HEK293 (cell line): Measurements from ENCODE around the gene RIN1.
A peak's percentile ranks its signal among the peaks of the same experiment; 100 is the strongest.

Experiments used
- EGR2 ChIP-seq: fragments of 450-650 bp; formaldehyde crosslinking; IDR thresholded peaks from 2 replicates; pipeline ENCODE4 v1.5.1; 2016; ENCODE audit warnings: low read depth, missing biosample characterization, missing genetic modification characterization
- GFI1B ChIP-seq: fragments of 450-650 bp; formaldehyde crosslinking; IDR thresholded peaks from 2 replicates; pipeline ENCODE4 v1.5.1; 2016; ENCODE audit warnings: missing biosample characterization, missing genetic modification characterization
- GLIS1 ChIP-seq: fragments of 450-650 bp; formaldehyde crosslinking; IDR thresholded peaks from 2 replicates; pipeline ENCODE4 v1.5.1; 2016; ENCODE audit warnings: missing biosample characterization, missing genetic modification characterization
- KLF8 ChIP-seq: fragments of 450-650 bp; formaldehyde crosslinking; IDR thresholded peaks from 2 replicates; pipeline ENCODE4 v1.5.1; 2016; ENCODE audit warnings: missing biosample characterization, missing genetic modification characterization
- MZF1 ChIP-seq: fragments of 450-650 bp; formaldehyde crosslinking; IDR thresholded peaks from 2 replicates; pipeline ENCODE4 v1.5.1; 2017; ENCODE audit warnings: missing biosample characterization, missing genetic modification characterization, borderline replicate concordance
- OSR2 ChIP-seq: fragments of 450-650 bp; formaldehyde crosslinking; IDR thresholded peaks from 2 replicates; pipeline ENCODE4 v1.5.1; 2016; ENCODE audit warnings: missing biosample characterization, missing genetic modification characterization
- OVOL3 ChIP-seq: fragments of 450-650 bp; formaldehyde crosslinking; IDR thresholded peaks from 2 replicates; pipeline ENCODE4 v1.5.1; 2016; ENCODE audit warnings: missing biosample characterization, missing genetic modification characterization
- SP3 ChIP-seq: fragments of 450-650 bp; formaldehyde crosslinking; IDR thresholded peaks from 2 replicates; pipeline ENCODE4 v1.5.1; 2016; ENCODE audit warnings: missing biosample characterization, missing genetic modification characterization
- TRIM28 ChIP-seq: IDR thresholded peaks from 2 replicates; pipeline ENCODE4 v1.6.1; 2011; ENCODE audit warnings: low read length, control low read depth, borderline replicate concordance
- WT1 ChIP-seq: fragments of 450-650 bp; formaldehyde crosslinking; IDR thresholded peaks from 2 replicates; pipeline ENCODE4 v1.5.1; 2016; ENCODE audit warnings: missing biosample characterization, missing genetic modification characterization
- ZBTB8A ChIP-seq: fragments of 450-650 bp; formaldehyde crosslinking; IDR thresholded peaks from 2 replicates; pipeline ENCODE4 v1.5.1; 2016; ENCODE audit warnings: missing biosample characterization, missing genetic modification characterization
- ZFP3 ChIP-seq: fragments of 450-650 bp; formaldehyde crosslinking; IDR thresholded peaks from 2 replicates; pipeline ENCODE4 v1.5.1; 2016; ENCODE audit warnings: low read depth, missing biosample characterization, missing genetic modification characterization
- ZNF19 ChIP-seq: fragments of 450-650 bp; formaldehyde crosslinking; IDR thresholded peaks from 2 replicates; pipeline ENCODE4; 2016; ENCODE audit warnings: missing biosample characterization, missing genetic modification characterization, low read depth
- ZNF223 ChIP-seq: fragments of 450-650 bp; formaldehyde crosslinking; IDR thresholded peaks from 2 replicates; pipeline ENCODE4 v1.5.1; 2016; ENCODE audit warnings: missing biosample characterization, missing genetic modification characterization
- ZNF366 ChIP-seq: fragments of 450-650 bp; formaldehyde crosslinking; conservative IDR thresholded peaks from 2 replicates; pipeline ENCODE4 v1.5.1; 2016; ENCODE audit warnings: missing biosample characterization, missing genetic modification characterization
- ZNF433 ChIP-seq: fragments of 450-650 bp; formaldehyde crosslinking; IDR thresholded peaks from 2 replicates; pipeline ENCODE4 v1.5.1; 2016; ENCODE audit warnings: missing biosample characterization, missing genetic modification characterization, low read depth
- ZNF549 ChIP-seq: fragments of 450-650 bp; IDR thresholded peaks from 2 replicates; pipeline ENCODE4 v1.5.1; 2018; ENCODE audit warnings: missing biosample characterization, missing genetic modification characterization, mild to moderate bottlenecking, inconsistent platforms, moderate library complexity
- ZNF596 ChIP-seq: fragments of 450-650 bp; IDR thresholded peaks from 2 replicates; pipeline ENCODE4 v1.5.0; 2018; ENCODE audit warnings: missing biosample characterization, mild to moderate bottlenecking, missing genetic modification characterization, moderate library complexity
- ZNF629 ChIP-seq: fragments of 450-650 bp; formaldehyde crosslinking; IDR thresholded peaks from 2 replicates; pipeline ENCODE4 v1.5.1; 2017; ENCODE audit warnings: missing biosample characterization, missing genetic modification characterization
- ZNF654 ChIP-seq: fragments of 450-650 bp; formaldehyde crosslinking; IDR thresholded peaks from 2 replicates; pipeline ENCODE4 v1.5.1; 2016; ENCODE audit warnings: low read depth, missing biosample characterization, missing genetic modification characterization
- ZNF660 ChIP-seq: fragments of 450-650 bp; IDR thresholded peaks from 2 replicates; pipeline ENCODE4 v1.5.1; 2018; ENCODE audit warnings: missing biosample characterization, mild to moderate bottlenecking, missing genetic modification characterization
- ZNF837 ChIP-seq: fragments of 450-650 bp; formaldehyde crosslinking; IDR thresholded peaks from 2 replicates; pipeline ENCODE4 v1.5.1; 2016; ENCODE audit warnings: missing biosample characterization, missing genetic modification characterization
- TF ChIP-seq, protein P1 (sequence below): fragments of 450-650 bp; formaldehyde crosslinking; IDR thresholded peaks from 2 replicates; pipeline ENCODE4 v1.5.1; 2016; ENCODE audit warnings: missing biosample characterization, missing genetic modification characterization
- TF ChIP-seq, protein P2 (sequence below): fragments of 450-650 bp; formaldehyde crosslinking; IDR thresholded peaks from 2 replicates; pipeline ENCODE4 v1.5.1; 2017; ENCODE audit warnings: missing biosample characterization, missing genetic modification characterization
- TF ChIP-seq, protein P3 (sequence below): fragments of 450-650 bp; formaldehyde crosslinking; IDR thresholded peaks from 2 replicates; pipeline ENCODE4 v1.5.1; 2016; ENCODE audit warnings: missing biosample characterization, missing genetic modification characterization
- TF ChIP-seq, protein P4 (sequence below): fragments of 450-650 bp; formaldehyde crosslinking; IDR thresholded peaks from 2 replicates; pipeline ENCODE4 v1.5.1; 2016; ENCODE audit warnings: missing biosample characterization, missing genetic modification characterization
- TF ChIP-seq, protein P5 (sequence below): fragments of 450-650 bp; formaldehyde crosslinking; IDR thresholded peaks from 2 replicates; pipeline ENCODE4 v1.5.1; 2016; ENCODE audit warnings: missing biosample characterization, missing genetic modification characterization
- TF ChIP-seq, protein P6 (sequence below): fragments of 450-650 bp; formaldehyde crosslinking; IDR thresholded peaks from 2 replicates; pipeline ENCODE4 v1.5.1; 2016; ENCODE audit warnings: missing biosample characterization, missing genetic modification characterization

RIN1 gene

DNA sequence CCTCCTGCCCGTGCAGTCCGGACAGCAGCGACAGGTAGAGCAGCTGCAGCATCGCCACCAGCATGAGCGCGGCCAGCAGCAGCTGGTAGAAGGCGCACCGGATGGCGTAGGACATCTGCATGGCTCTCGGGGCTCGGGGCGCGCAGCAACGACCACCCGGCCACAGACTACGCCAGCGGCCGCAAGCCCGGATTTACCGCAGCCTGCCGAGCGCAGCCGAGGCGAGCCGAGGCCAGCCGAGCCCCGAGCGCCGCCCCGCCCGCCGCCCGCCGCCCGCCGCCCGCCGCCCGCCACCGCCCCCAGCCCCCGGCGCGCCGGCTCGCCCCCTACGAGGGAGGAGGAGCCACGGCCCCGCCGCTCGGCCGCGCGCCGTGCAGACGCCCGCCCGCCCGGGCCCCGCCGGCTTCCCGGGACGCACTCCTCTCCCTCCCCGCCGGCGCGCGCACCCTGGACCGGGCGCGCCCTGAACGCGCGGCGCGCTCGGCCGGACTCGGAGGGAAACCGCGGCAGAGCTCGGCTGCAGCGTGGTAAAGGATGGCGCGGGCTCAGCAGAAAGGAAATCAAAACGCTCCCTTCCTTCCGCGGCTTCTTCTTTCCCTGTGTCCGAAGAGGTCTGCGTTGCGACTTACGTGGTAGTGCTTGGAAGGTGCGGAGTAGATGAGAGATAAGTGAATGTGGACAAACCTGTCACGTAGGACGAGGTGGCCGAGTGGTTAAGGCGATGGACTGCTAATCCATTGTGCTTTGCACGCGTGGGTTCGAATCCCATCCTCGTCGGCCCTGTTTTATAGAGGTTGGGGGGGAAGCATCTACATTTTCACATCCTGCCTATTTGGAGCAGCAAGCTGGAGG is 11.4 kb upstream of the RIN1 start, which contains the start of gene B4GAT1 (continued):
- TF ChIP-seq OVOL3 (tag by site-specific recombination) (no peak), ZNF549 (tag by site-specific recombination) (no peak), ZNF660 (tag by site-specific recombination) (peak; percentile 86), KLF8 (tag by site-specific recombination) (peak; percentile 77), ZNF837 (no peak), OSR2 (no peak), GFI1B (no peak), ZNF223 (no peak), SP3 (peak; percentile 57), GLIS1 (tag by site-specific recombination) (peak; percentile 60), TRIM28 (peak; percentile 48; the same call in 1 of the 2 replicates), ZNF19 (tag by site-specific recombination) (no peak), ZNF596 (tag by site-specific recombination) (no peak), ZNF654 (tag by site-specific recombination) (no peak), MZF1 (no peak), ZNF366 (tag by site-specific recombination) (peak; percentile 81), ZBTB8A (tag by site-specific recombination) (peak; percentile 55), WT1 (peak; percentile 56; the same call in 1 of the 2 replicates), ZNF629 (tag by site-specific recombination) (peak; percentile 65), EGR2 (no peak), ZFP3 (no peak), ZNF433 (tag by site-specific recombination) (no peak)
- TF ChIP-seq, protein P1, sequence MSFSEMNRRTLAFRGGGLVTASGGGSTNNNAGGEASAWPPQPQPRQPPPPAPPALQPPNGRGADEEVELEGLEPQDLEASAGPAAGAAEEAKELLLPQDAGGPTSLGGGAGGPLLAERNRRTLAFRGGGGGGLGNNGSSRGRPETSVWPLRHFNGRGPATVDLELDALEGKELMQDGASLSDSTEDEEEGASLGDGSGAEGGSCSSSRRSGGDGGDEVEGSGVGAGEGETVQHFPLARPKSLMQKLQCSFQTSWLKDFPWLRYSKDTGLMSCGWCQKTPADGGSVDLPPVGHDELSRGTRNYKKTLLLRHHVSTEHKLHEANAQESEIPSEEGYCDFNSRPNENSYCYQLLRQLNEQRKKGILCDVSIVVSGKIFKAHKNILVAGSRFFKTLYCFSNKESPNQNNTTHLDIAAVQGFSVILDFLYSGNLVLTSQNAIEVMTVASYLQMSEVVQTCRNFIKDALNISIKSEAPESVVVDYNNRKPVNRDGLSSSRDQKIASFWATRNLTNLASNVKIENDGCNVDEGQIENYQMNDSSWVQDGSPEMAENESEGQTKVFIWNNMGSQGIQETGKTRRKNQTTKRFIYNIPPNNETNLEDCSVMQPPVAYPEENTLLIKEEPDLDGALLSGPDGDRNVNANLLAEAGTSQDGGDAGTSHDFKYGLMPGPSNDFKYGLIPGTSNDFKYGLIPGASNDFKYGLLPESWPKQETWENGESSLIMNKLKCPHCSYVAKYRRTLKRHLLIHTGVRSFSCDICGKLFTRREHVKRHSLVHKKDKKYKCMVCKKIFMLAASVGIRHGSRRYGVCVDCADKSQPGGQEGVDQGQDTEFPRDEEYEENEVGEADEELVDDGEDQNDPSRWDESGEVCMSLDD (tag by site-specific recombination), result 0 out of 2 replicates have a peak, but pooled peaks have one; percentile 29
- TF ChIP-seq, protein P2, sequence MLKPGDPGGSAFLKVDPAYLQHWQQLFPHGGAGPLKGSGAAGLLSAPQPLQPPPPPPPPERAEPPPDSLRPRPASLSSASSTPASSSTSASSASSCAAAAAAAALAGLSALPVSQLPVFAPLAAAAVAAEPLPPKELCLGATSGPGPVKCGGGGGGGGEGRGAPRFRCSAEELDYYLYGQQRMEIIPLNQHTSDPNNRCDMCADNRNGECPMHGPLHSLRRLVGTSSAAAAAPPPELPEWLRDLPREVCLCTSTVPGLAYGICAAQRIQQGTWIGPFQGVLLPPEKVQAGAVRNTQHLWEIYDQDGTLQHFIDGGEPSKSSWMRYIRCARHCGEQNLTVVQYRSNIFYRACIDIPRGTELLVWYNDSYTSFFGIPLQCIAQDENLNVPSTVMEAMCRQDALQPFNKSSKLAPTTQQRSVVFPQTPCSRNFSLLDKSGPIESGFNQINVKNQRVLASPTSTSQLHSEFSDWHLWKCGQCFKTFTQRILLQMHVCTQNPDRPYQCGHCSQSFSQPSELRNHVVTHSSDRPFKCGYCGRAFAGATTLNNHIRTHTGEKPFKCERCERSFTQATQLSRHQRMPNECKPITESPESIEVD (tag by site-specific recombination), result no peak
- TF ChIP-seq, protein P3, sequence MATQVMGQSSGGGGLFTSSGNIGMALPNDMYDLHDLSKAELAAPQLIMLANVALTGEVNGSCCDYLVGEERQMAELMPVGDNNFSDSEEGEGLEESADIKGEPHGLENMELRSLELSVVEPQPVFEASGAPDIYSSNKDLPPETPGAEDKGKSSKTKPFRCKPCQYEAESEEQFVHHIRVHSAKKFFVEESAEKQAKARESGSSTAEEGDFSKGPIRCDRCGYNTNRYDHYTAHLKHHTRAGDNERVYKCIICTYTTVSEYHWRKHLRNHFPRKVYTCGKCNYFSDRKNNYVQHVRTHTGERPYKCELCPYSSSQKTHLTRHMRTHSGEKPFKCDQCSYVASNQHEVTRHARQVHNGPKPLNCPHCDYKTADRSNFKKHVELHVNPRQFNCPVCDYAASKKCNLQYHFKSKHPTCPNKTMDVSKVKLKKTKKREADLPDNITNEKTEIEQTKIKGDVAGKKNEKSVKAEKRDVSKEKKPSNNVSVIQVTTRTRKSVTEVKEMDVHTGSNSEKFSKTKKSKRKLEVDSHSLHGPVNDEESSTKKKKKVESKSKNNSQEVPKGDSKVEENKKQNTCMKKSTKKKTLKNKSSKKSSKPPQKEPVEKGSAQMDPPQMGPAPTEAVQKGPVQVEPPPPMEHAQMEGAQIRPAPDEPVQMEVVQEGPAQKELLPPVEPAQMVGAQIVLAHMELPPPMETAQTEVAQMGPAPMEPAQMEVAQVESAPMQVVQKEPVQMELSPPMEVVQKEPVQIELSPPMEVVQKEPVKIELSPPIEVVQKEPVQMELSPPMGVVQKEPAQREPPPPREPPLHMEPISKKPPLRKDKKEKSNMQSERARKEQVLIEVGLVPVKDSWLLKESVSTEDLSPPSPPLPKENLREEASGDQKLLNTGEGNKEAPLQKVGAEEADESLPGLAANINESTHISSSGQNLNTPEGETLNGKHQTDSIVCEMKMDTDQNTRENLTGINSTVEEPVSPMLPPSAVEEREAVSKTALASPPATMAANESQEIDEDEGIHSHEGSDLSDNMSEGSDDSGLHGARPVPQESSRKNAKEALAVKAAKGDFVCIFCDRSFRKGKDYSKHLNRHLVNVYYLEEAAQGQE (tag by site-specific recombination), result 0 out of 2 replicates have a peak, but pooled peaks have one; percentile 15
- TF ChIP-seq, protein P4, sequence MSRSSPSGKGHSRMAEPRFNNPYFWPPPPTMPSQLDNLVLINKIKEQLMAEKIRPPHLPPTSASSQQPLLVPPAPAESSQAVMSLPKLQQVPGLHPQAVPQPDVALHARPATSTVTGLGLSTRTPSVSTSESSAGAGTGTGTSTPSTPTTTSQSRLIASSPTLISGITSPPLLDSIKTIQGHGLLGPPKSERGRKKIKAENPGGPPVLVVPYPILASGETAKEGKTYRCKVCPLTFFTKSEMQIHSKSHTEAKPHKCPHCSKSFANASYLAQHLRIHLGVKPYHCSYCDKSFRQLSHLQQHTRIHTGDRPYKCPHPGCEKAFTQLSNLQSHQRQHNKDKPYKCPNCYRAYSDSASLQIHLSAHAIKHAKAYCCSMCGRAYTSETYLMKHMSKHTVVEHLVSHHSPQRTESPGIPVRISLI (tag by site-specific recombination), result no peak
- TF ChIP-seq, protein P5, sequence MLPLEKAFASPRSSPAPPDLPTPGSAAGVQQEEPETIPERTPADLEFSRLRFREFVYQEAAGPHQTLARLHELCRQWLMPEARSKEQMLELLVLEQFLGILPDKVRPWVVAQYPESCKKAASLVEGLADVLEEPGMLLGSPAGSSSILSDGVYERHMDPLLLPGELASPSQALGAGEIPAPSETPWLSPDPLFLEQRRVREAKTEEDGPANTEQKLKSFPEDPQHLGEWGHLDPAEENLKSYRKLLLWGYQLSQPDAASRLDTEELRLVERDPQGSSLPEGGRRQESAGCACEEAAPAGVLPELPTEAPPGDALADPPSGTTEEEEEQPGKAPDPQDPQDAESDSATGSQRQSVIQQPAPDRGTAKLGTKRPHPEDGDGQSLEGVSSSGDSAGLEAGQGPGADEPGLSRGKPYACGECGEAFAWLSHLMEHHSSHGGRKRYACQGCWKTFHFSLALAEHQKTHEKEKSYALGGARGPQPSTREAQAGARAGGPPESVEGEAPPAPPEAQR (tag by site-specific recombination), result peak; percentile 88; the same call in 1 of the 2 replicates
- TF ChIP-seq, protein P6, sequence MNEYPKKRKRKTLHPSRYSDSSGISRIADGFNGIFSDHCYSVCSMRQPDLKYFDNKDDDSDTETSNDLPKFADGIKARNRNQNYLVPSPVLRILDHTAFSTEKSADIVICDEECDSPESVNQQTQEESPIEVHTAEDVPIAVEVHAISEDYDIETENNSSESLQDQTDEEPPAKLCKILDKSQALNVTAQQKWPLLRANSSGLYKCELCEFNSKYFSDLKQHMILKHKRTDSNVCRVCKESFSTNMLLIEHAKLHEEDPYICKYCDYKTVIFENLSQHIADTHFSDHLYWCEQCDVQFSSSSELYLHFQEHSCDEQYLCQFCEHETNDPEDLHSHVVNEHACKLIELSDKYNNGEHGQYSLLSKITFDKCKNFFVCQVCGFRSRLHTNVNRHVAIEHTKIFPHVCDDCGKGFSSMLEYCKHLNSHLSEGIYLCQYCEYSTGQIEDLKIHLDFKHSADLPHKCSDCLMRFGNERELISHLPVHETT (tag by site-specific recombination), result peak; percentile 48; the same call in 1 of the 2 replicates
